G401 (cell line): ENCODE results near the gene DVL2. TPM values are rescaled to one million over a fixed set of nuclear protein-coding genes. Genes with fewer than 3 reads are reported as not detected.

Experiments used
- DNase-seq: peaks from one replicate; pipeline ENCODE4 v3.0.0-alpha.2; 2015; ENCODE audit warnings: low spot score
- in situ Hi-C: cut with HindIII; loops from 2 replicates; pipeline ENCODE4 v1.10.0; 2016; ENCODE audit warnings: low sequenced_read_pairs, mixed read lengths
- total RNA-seq: library from RNA; depleted of rRNA; stranded (reverse); fragments of >200 nt; shearing (Covaris generic); gene quantifications from 2 replicates; pipeline ENCODE4 v1.2.3, GENCODE V29; 2014

Gene DVL2
- total RNA-seq, 1 experiment from 2014 or later, result 89.9 TPM

GRCh38 chr17:7240375-7240774 is 6.1 kb upstream of the DVL2 start:
- in situ Hi-C loops, result no loop called here

GRCh38 chr17:7239091-7240027 is 5.0 kb upstream of the DVL2 start, which contains the start of gene PHF23:
PHF23 (minus strand) TSS chr17:7239457; CDS start chr17:7239279, 178 bp downstream.
- DNase-seq, result peak; percentile 100
- in situ Hi-C loops, result no loop called here

More at GRCh38 chr17:7240375-7240774, 6.1 kb upstream of the DVL2 start:
- DNase-seq, result no peak

- in situ Hi-C loops, result no loop called here
- peak; percentile 16 for DNase-seq
Measured at GRCh38 chr17:7238420-7239090, 4.2 kb upstream of the DVL2 start.

GRCh38 chr17:7237761-7238419 is 3.6 kb upstream of the DVL2 start:
- DNase-seq, result peak; percentile 55
- in situ Hi-C loops, result no loop called here

- in situ Hi-C loops, result no loop called here
- DNase-seq, result no peak
Measured at GRCh38 chr17:7237266-7237760, 3.0 kb upstream of the DVL2 start.

- in situ Hi-C loops, result no loop called here
Measured at GRCh38 chr17:7236808-7237207, 2.5 kb upstream of the DVL2 start.

GRCh38 chr17:7235693-7236665 is 1.7 kb upstream of the DVL2 start:
- in situ Hi-C loops, result no loop called here
- peak; percentile 7 for DNase-seq

More at GRCh38 chr17:7236808-7237207, 2.5 kb upstream of the DVL2 start:
- no peak for DNase-seq

- in situ Hi-C loops, result no loop called here
- DNase-seq, result no peak
Measured at GRCh38 chr17:7233701-7234082, 625 bp downstream of the DVL2 start.

- no peak for DNase-seq
- in situ Hi-C loops, result no loop called here
Measured at GRCh38 chr17:7232114-7232513, 2.2 kb downstream of the DVL2 start.

- in situ Hi-C loops, result loop anchor here (10.0 kb wide), 1 partner anchor 95 kb away; the partner anchor contains the start of gene NEURL4
Measured at GRCh38 chr17:7229504-7229903, 4.8 kb downstream of the DVL2 start.

GRCh38 chr17:7228920-7229319 is 5.4 kb downstream of the DVL2 start:
- DNase-seq, result no peak
- in situ Hi-C loops, result loop anchor here (10.0 kb wide), 1 partner anchor 96 kb away; the partner anchor contains the start of gene NEURL4

More at GRCh38 chr17:7229504-7229903, 4.8 kb downstream of the DVL2 start:
- no peak for DNase-seq

GRCh38 chr17:7226721-7227710 is 7.3 kb downstream of the DVL2 start:
- in situ Hi-C loops, result loop anchor here (10.0 kb wide), 1 partner anchor 98 kb away; the partner anchor contains the start of gene NEURL4
- no peak for DNase-seq

GRCh38 chr17:7225711-7226331 is 8.5 kb downstream of the DVL2 start:
- no peak for DNase-seq
- in situ Hi-C loops, result loop anchor here (10.0 kb wide), 1 partner anchor 99 kb away; the partner anchor contains the start of gene NEURL4

- peak; percentile 10 for DNase-seq
- in situ Hi-C loops, result loop anchor here (10.0 kb wide), 1 partner anchor 100 kb away; the partner anchor contains the start of gene NEURL4
Measured at GRCh38 chr17:7224661-7225111, 9.6 kb downstream of the DVL2 start.

- DNase-seq, result no peak
Measured at GRCh38 chr17:7224110-7224509, 10.2 kb downstream of the DVL2 start.

GRCh38 chr17:7223375-7223774 is 10.9 kb downstream of the DVL2 start:
- no peak for DNase-seq
- in situ Hi-C loops, result loop anchor here (10.0 kb wide), 1 partner anchor 101 kb away; the partner anchor contains the start of gene NEURL4

More at GRCh38 chr17:7224110-7224509, 10.2 kb downstream of the DVL2 start:
- in situ Hi-C loops, result loop anchor here (10.0 kb wide), 1 partner anchor 101 kb away; the partner anchor contains the start of gene NEURL4
